Spleen (tissue), 11 donors: ENCODE measurements around the gene CTDSPL. TPM values are rescaled to one million over a fixed set of nuclear protein-coding genes. Genes with fewer than 3 reads are reported as not detected.
A peak's percentile ranks its signal among the peaks of the same experiment; 100 is the strongest.

Experiments
- DNase-seq: peaks from one replicate; pipeline ENCODE4 v3.0.0-alpha.2; 2020
- H3K27ac ChIP-seq, 8 donors: fragments of 200-600 bp; sonication (generic) in 7 of 8; 1 replicate in 4 of 8; 2 replicates in 4 of 8; pipeline versions ENCODE4 v1.5.0 to v1.8.0; 2016 to 2021; ENCODE audit warnings: inconsistent platforms in 4 of 8, mild to moderate bottlenecking in 4 of 8, moderate library complexity in 1 of 8
- H3K27me3 ChIP-seq, 7 donors: fragments of 200-600 bp; sonication (generic) in 6 of 7; replicated peaks in 1 of 7; 1 replicate in 4 of 7; 2 replicates in 3 of 7; pipeline versions ENCODE4 v1.5.0 to v1.8.0; 2016 to 2021; ENCODE audit warnings: inconsistent platforms in 3 of 7, mild to moderate bottlenecking in 1 of 7
- H3K36me3 ChIP-seq, 6 donors: fragments of 200-600 bp; sonication (generic) in 5 of 6; 1 replicate in 4 of 6; 2 replicates in 2 of 6; pipeline versions ENCODE4 v1.5.0 to v1.8.0; 2016 to 2021; ENCODE audit warnings: inconsistent platforms in 2 of 6
- H3K4me1 ChIP-seq, 6 donors: fragments of 200-600 bp; sonication (generic) in 5 of 6; 1 replicate in 3 of 6; 2 replicates in 3 of 6; pipeline versions ENCODE4 v1.5.0 to v1.8.0; 2016 to 2021; ENCODE audit warnings: inconsistent platforms in 3 of 6
- H3K4me3 ChIP-seq, 8 donors: fragments of 200-600 bp; sonication (generic) in 7 of 8; 1 replicate in 4 of 8; 2 replicates in 4 of 8; pipeline versions ENCODE4 v1.5.0 to v1.8.0; 2016 to 2021; ENCODE audit warnings: inconsistent platforms in 4 of 8, mild to moderate bottlenecking in 4 of 8, moderate library complexity in 2 of 8
- H3K9me3 ChIP-seq, 8 donors: fragments of 200-600 bp; sonication (generic) in 7 of 8; 1 replicate in 4 of 8; 2 replicates in 4 of 8; pipeline versions ENCODE4 v1.5.0 to v1.8.0; 2016 to 2021; ENCODE audit warnings: inconsistent platforms in 4 of 8
- CTCF ChIP-seq, 11 experiments: fragments of 200-600 bp in 7 of 11; fragments of 450-650 bp in 4 of 11; sonication (generic) in 4 of 11; IDR thresholded peaks in 8 of 11; conservative IDR thresholded peaks in 3 of 11; 1 replicate in 7 of 11; 2 replicates in 4 of 11; pipeline versions ENCODE4 v1.4.0 to v1.8.0; 2016 to 2021; ENCODE audit warnings: antibody characterized with exemption in 11 of 11, inconsistent platforms in 4 of 11, mild to moderate bottlenecking in 1 of 11
- POLR2A ChIP-seq, 3 donors: fragments of 450-650 bp; IDR thresholded peaks; one replicate each; pipeline ENCODE4 v1.5.1; 2017; ENCODE audit warnings: antibody characterized with exemption in 3 of 3, mild to moderate bottlenecking in 1 of 3
- POLR2AphosphoS5 ChIP-seq, 3 donors: sonication (generic); formaldehyde crosslinking; IDR thresholded peaks; one replicate each; pipeline ENCODE4 v1.5.1; 2017; ENCODE audit warnings: antibody characterized with exemption in 3 of 3
- WGBS, 5 donors: extraction: QIAGEN DNeasy Blood & Tissue Kit in 3 of 5; methylation state at CpG; one replicate each; pipeline versions ENCODE4 v1.1.5 to v1.1.7; 2013 to 2018; 5-methylcytosine and 5-hydroxymethylcytosine counted together
- intact Hi-C: fragments of 100-400 bp; cut with DNase I; formaldehyde crosslinking; loops from one replicate; pipeline ENCODE4 v1.15.0; 2023; ENCODE audit warnings: low total_unique reads
- polyA plus RNA-seq, 3 donors: library from polyadenylated mRNA; stranded (reverse); fragments of 200-250 nt; gene quantifications; one replicate each; pipeline ENCODE4 v1.2.1, GENCODE V29; 2013
- total RNA-seq, 7 donors: library from RNA; depleted of rRNA in 3 of 7; stranded (reverse); fragments of >200 nt in 3 of 7; fragmentation: NEBNext Ultra II Directional in 4 of 7; extraction: Animal tissue kit (Norgen Biotek cat#: 25700) in 4 of 7; gene quantifications; one replicate each; pipeline versions ENCODE4 v1.1.0 to v1.2.1, GENCODE V29; 2016 to 2021
- donor health status: healthy with polysubstance abuse.
- donor health status: DM: no; HTN: no; CAD: no; lungs with moderate emphysema.
- donor health status: DM: no; HTN: no; CAD: no.
- donor health status: Bipolar disorder and iron deficiency.
- donor health status: healthy.
- donor health status: DM: no; HTN: no; CAD: no.
- donor health status: DM: yes; HTN: yes; CAD: no.

CTDSPL gene
- total and polyA plus RNA-seq, 10 donors: 3.9 to 46.0 (median 26.2) TPM

- WGBS, 5 donors: 83 to 97% (median 96%) methylated on average over 6 to 7 of the region's 7 CpGs
Measured at GRCh38 chr3:37989821-37990480, 128.3 kb downstream of the CTDSPL start.

GRCh38 chr3:37990527-37990926 lies 128.8 kb downstream of the CTDSPL start, which contains the start of gene VILL:
TSS of gene VILL (plus strand) at chr3:37990786. CDS start at chr3:37993673, 2,887 bp downstream.
- H3K9me3 ChIP-seq: no peaks in the 10 kb centered on the region
- intact Hi-C loops: no loop called here
- 88 to 98% (median 93%) methylated on average over 9 to 10 of the region's 10 CpGs for WGBS, 5 donors
- peaks cover 0 to 3% (median 0%) of the 10 kb centered on the region in 6 donors for H3K36me3 ChIP-seq
- TF ChIP-seq POLR2AphosphoS5 (IDR thresholded peaks at IDR 0.05) (no peak), POLR2A (IDR thresholded peaks at IDR 0.05) (no peak), CTCF (IDR thresholded peaks at IDR 0.05 in 8 of 11, conservative IDR thresholded peaks at IDR 0.05 in 3 of 11) (no peak)
- H3K4me1 ChIP-seq: peaks cover 11 to 48% (median 22%) of the 10 kb centered on the region in 6 donors
- H3K4me3 ChIP-seq: no peak within 1 kb of the TSS
- no peak within 1 kb of the TSS for H3K27ac ChIP-seq
- no peaks in the 10 kb centered on the region for H3K27me3 ChIP-seq
- DNase-seq: peak; percentile 73

More at GRCh38 chr3:37989821-37990480, 128.3 kb downstream of the CTDSPL start:
- peak; percentile 49 for DNase-seq
- peaks cover 5 to 42% (median 16%) of the 10 kb centered on the region in 6 donors for H3K4me1 ChIP-seq
- no peak overlapping the region for H3K27ac ChIP-seq
- intact Hi-C loops: no loop called here
- no peaks in the 10 kb centered on the region for H3K27me3 ChIP-seq
- H3K9me3 ChIP-seq: no peaks in the 10 kb centered on the region
- TF ChIP-seq POLR2A (IDR thresholded peaks at IDR 0.05): no peak
- no peak for TF ChIP-seq CTCF (IDR thresholded peaks at IDR 0.05 in 8 of 11, conservative IDR thresholded peaks at IDR 0.05 in 3 of 11)
- TF ChIP-seq POLR2AphosphoS5 (IDR thresholded peaks at IDR 0.05): no peak
- H3K4me3 ChIP-seq: no peak overlapping the region
- H3K36me3 ChIP-seq: peaks cover 0 to 6% (median 0%) of the 10 kb centered on the region in 6 donors

- DNase-seq: peak; percentile 34
- intact Hi-C loops: no loop called here
- 59 to 74% (median 63%) methylated on average over 6 of the region's 6 CpGs for WGBS, 5 donors
- Histone ChIP-seq H3K27me3 (no peaks in the 10 kb centered on the region), H3K9me3 (no peaks in the 10 kb centered on the region), H3K27ac (no peak overlapping the region), H3K4me3 (no peak overlapping the region), H3K36me3 (peaks cover 0 to 9% (median 3%) of the 10 kb centered on the region in 6 donors), H3K4me1 (peaks cover 14 to 54% (median 25%) of the 10 kb centered on the region in 6 donors)
- TF ChIP-seq CTCF (IDR thresholded peaks at IDR 0.05 in 8 of 11, conservative IDR thresholded peaks at IDR 0.05 in 3 of 11): no peak
- no peak for TF ChIP-seq POLR2AphosphoS5 (IDR thresholded peaks at IDR 0.05)
- TF ChIP-seq POLR2A (IDR thresholded peaks at IDR 0.05): no peak
Measured at GRCh38 chr3:37991109-37991508, 129.4 kb downstream of the CTDSPL start.

GRCh38 chr3:37991823-37992222 lies 130.1 kb downstream of the CTDSPL start:
- Histone ChIP-seq H3K4me1 (peaks cover 14 to 59% (median 32%) of the 10 kb centered on the region in 6 donors), H3K9me3 (no peaks in the 10 kb centered on the region), H3K36me3 (peaks cover 0 to 15% (median 3%) of the 10 kb centered on the region in 6 donors), H3K4me3 (no peak overlapping the region), H3K27me3 (no peaks in the 10 kb centered on the region), H3K27ac (no peak overlapping the region)
- no peak for DNase-seq
- intact Hi-C loops: no loop called here
- WGBS, 5 donors: 83 to 100% (median 95%) methylated on average over 1 to 7 of the region's 7 CpGs
- TF ChIP-seq POLR2AphosphoS5 (IDR thresholded peaks at IDR 0.05) (no peak), CTCF (IDR thresholded peaks at IDR 0.05 in 8 of 11, conservative IDR thresholded peaks at IDR 0.05 in 3 of 11) (no peak), POLR2A (IDR thresholded peaks at IDR 0.05) (no peak)
